Fibroblast of mammary gland (primary cell): ENCODE measurements around the gene HMGCS1.

Experiments
- DNase-seq: peaks from one replicate; pipeline ENCODE4 v3.0.0-alpha.2; 2010; ENCODE audit warnings: low read depth
- H3K4me3 ChIP-seq: 2 replicates; pipeline ENCODE4 v1.5.1; 2011; ENCODE audit warnings: low read depth, mild to moderate bottlenecking, low read length, moderate library complexity; ENCODE audit not compliant: control insufficient read depth
- CTCF ChIP-seq: conservative IDR thresholded peaks from 2 replicates; pipeline ENCODE4 v1.5.1; 2011; ENCODE audit warnings: low read depth, low read length, inconsistent platforms; ENCODE audit not compliant: control insufficient read depth, insufficient read depth

The HMGCS1 gene

GRCh38 chr5:43352915-43353314, 39.7 kb upstream of the HMGCS1 start:
- no peak for DNase-seq
- H3K4me3 ChIP-seq, result no peak overlapping the region
- TF ChIP-seq CTCF, result no peak

GRCh38 chr5:43352131-43352530, 38.9 kb upstream of the HMGCS1 start:
- no peak overlapping the region for H3K4me3 ChIP-seq
- no peak for TF ChIP-seq CTCF
- DNase-seq, result no peak

- H3K4me3 ChIP-seq, result no peak overlapping the region
- no peak for DNase-seq
- TF ChIP-seq CTCF, result no peak
These were observed 35.7 kb upstream of the HMGCS1 start for GRCh38 chr5:43348861-43349363.

- TF ChIP-seq CTCF, result no peak
- no peak for DNase-seq
- H3K4me3 ChIP-seq, result no peak overlapping the region
These were observed 35.0 kb upstream of the HMGCS1 start for GRCh38 chr5:43348207-43348606.

- no peak for TF ChIP-seq CTCF
- no peak overlapping the region for H3K4me3 ChIP-seq
- no peak for DNase-seq
These were observed 25.6 kb upstream of the HMGCS1 start for GRCh38 chr5:43338862-43339261.

GRCh38 chr5:43336159-43336558, 22.9 kb upstream of the HMGCS1 start:
- no peak for TF ChIP-seq CTCF
- DNase-seq, result peak; percentile 51
- H3K4me3 ChIP-seq, result no peak overlapping the region

- no peak overlapping the region for H3K4me3 ChIP-seq
- no peak for TF ChIP-seq CTCF
- no peak for DNase-seq
These were observed 22.5 kb upstream of the HMGCS1 start for GRCh38 chr5:43335681-43336080.
